ENCODE data around the gene TRIO.

The TRIO gene

DNA sequence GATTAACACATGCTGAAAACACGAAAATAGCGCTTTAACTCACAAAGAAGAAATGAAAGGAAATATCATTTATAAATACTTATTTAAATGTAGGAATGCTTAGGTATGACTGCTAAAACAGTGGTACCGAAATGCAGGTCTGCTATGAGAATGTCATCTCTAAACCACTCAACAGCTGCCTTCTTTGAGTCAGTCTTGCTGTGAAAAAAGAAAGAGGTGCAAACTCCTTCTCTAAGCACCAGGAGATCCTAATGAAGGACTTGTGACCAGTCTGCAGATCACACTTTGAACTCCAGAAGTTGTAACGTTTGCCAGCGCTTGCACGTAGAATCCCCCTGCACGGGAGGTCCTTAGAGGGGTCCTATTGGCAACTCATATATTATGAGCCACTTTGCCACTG, 86.6 kb downstream of the TRIO start:
- Histone ChIP-seq H3K27me3 (no peaks in the 10 kb centered on the region), H3K36me3 (no peaks in the 10 kb centered on the region), H3K4me1 (ENCODE audit: control insufficient read depth in 1 of 2, insufficient read depth in 1 of 2, low read depth in 1 of 2, low read length in 1 of 2) (no peaks in the 10 kb centered on the region), H3K27ac (no peak overlapping the region), H3K4me3 (ENCODE audit: low read depth in 1 of 2, low read length in 1 of 2) (no peak overlapping the region), H3K9me3 (no peaks in the 10 kb centered on the region)
- TF ChIP-seq, protein P1, sequence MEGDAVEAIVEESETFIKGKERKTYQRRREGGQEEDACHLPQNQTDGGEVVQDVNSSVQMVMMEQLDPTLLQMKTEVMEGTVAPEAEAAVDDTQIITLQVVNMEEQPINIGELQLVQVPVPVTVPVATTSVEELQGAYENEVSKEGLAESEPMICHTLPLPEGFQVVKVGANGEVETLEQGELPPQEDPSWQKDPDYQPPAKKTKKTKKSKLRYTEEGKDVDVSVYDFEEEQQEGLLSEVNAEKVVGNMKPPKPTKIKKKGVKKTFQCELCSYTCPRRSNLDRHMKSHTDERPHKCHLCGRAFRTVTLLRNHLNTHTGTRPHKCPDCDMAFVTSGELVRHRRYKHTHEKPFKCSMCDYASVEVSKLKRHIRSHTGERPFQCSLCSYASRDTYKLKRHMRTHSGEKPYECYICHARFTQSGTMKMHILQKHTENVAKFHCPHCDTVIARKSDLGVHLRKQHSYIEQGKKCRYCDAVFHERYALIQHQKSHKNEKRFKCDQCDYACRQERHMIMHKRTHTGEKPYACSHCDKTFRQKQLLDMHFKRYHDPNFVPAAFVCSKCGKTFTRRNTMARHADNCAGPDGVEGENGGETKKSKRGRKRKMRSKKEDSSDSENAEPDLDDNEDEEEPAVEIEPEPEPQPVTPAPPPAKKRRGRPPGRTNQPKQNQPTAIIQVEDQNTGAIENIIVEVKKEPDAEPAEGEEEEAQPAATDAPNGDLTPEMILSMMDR (IDR thresholded peaks at IDR 0.05): no peak

- Histone ChIP-seq H3K36me3 (no peaks in the 10 kb centered on the region), H3K27ac (no peak overlapping the region), H3K9me3 (no peaks in the 10 kb centered on the region), H3K4me1 (ENCODE audit: control insufficient read depth in 1 of 2, insufficient read depth in 1 of 2, low read depth in 1 of 2, low read length in 1 of 2) (no peaks in the 10 kb centered on the region), H3K4me3 (ENCODE audit: low read depth in 1 of 2, low read length in 1 of 2) (no peak overlapping the region), H3K27me3 (no peaks in the 10 kb centered on the region)
- TF ChIP-seq, protein P1 (IDR thresholded peaks at IDR 0.05): no peak
Measured at GRCh38 chr5:14231156-14231555, 88.0 kb downstream of the TRIO start.

GRCh38 chr5:14231890-14232289, 88.7 kb downstream of the TRIO start:
- H3K27ac ChIP-seq: no peak overlapping the region
- H3K27me3 ChIP-seq: no peaks in the 10 kb centered on the region
- TF ChIP-seq, protein P1 (IDR thresholded peaks at IDR 0.05): no peak
- H3K36me3 ChIP-seq: no peaks in the 10 kb centered on the region
- no peaks in the 10 kb centered on the region for H3K9me3 ChIP-seq
- no peak overlapping the region for H3K4me3 ChIP-seq (ENCODE audit: low read depth in 1 of 2, low read length in 1 of 2)
- H3K4me1 ChIP-seq (ENCODE audit: control insufficient read depth in 1 of 2, insufficient read depth in 1 of 2, low read depth in 1 of 2, low read length in 1 of 2): no peaks in the 10 kb centered on the region

GRCh38 chr5:14234204-14234603, 91.1 kb downstream of the TRIO start:
- Histone ChIP-seq H3K4me1 (ENCODE audit: control insufficient read depth in 1 of 2, insufficient read depth in 1 of 2, low read depth in 1 of 2, low read length in 1 of 2) (no peaks in the 10 kb centered on the region), H3K36me3 (no peaks in the 10 kb centered on the region), H3K9me3 (no peaks in the 10 kb centered on the region), H3K4me3 (ENCODE audit: low read depth in 1 of 2, low read length in 1 of 2) (no peak overlapping the region), H3K27ac (no peak overlapping the region), H3K27me3 (no peaks in the 10 kb centered on the region)
- TF ChIP-seq, protein P1 (IDR thresholded peaks at IDR 0.05): no peak

GRCh38 chr5:14235872-14236271, 92.7 kb downstream of the TRIO start:
- Histone ChIP-seq H3K27me3 (no peaks in the 10 kb centered on the region), H3K27ac (no peak overlapping the region), H3K4me1 (ENCODE audit: control insufficient read depth in 1 of 2, insufficient read depth in 1 of 2, low read depth in 1 of 2, low read length in 1 of 2) (no peaks in the 10 kb centered on the region), H3K4me3 (ENCODE audit: low read depth in 1 of 2, low read length in 1 of 2) (no peak overlapping the region), H3K36me3 (no peaks in the 10 kb centered on the region), H3K9me3 (no peaks in the 10 kb centered on the region)
- TF ChIP-seq, protein P1 (IDR thresholded peaks at IDR 0.05): no peak

- Histone ChIP-seq H3K27ac (no peak overlapping the region), H3K9me3 (no peaks in the 10 kb centered on the region), H3K4me1 (ENCODE audit: control insufficient read depth in 1 of 2, insufficient read depth in 1 of 2, low read depth in 1 of 2, low read length in 1 of 2) (no peaks in the 10 kb centered on the region), H3K4me3 (ENCODE audit: low read depth in 1 of 2, low read length in 1 of 2) (no peak overlapping the region), H3K36me3 (no peaks in the 10 kb centered on the region), H3K27me3 (no peaks in the 10 kb centered on the region)
- TF ChIP-seq, protein P1 (IDR thresholded peaks at IDR 0.05): no peak
Measured at GRCh38 chr5:14236757-14237156, 93.6 kb downstream of the TRIO start.

Measured in neutrophil (primary cell).